Measurements from ENCODE around the gene TLCD1.

GRCh38 chr17:28707339-28707720, 18.7 kb downstream of the TLCD1 start:
- no peak for TF ChIP-seq CTCF (IDR thresholded peaks at IDR 0.05; ENCODE audit: extremely low read depth in 1 of 2, insufficient read depth in 1 of 2, low read depth in 1 of 2, low read length in 2 of 2)
- TF ChIP-seq FOS (IDR thresholded peaks at IDR 0.05; ENCODE audit: borderline replicate concordance, insufficient read depth, low read length): no peak
- no peak for TF ChIP-seq POLR2A (IDR thresholded peaks at IDR 0.05; ENCODE audit: low read depth, low read length)
- no peak for TF ChIP-seq GATA2 (IDR thresholded peaks at IDR 0.05; ENCODE audit: insufficient read depth, insufficient read length, low read depth, low read length)
- TF ChIP-seq EZH2 (IDR thresholded peaks at IDR 0.05; ENCODE audit: borderline replicate concordance, low read depth, low read length, severe bottlenecking): no peak
- TF ChIP-seq POLR2AphosphoS5 (IDR thresholded peaks at IDR 0.05; ENCODE audit: insufficient read depth, low read depth, low read length): no peak
- no peak for TF ChIP-seq MAX (IDR thresholded peaks at IDR 0.05; ENCODE audit: insufficient read depth, insufficient read length)
- no peak for TF ChIP-seq MYC (IDR thresholded peaks at IDR 0.05; ENCODE audit: low read depth, low read length)
